Activated CD4-positive, alpha-beta T cell treated with anti-CD3 and anti-CD28 coated beads, Interleukin-2, amount 50 U/mL, for 48 hours (primary cell): ENCODE measurements around the gene TGFB1.

Experiments
- DNase-seq, 2 experiments: peaks; one replicate each; pipeline ENCODE4 v3.0.0-alpha.2; 2020

Gene TGFB1

DNA sequence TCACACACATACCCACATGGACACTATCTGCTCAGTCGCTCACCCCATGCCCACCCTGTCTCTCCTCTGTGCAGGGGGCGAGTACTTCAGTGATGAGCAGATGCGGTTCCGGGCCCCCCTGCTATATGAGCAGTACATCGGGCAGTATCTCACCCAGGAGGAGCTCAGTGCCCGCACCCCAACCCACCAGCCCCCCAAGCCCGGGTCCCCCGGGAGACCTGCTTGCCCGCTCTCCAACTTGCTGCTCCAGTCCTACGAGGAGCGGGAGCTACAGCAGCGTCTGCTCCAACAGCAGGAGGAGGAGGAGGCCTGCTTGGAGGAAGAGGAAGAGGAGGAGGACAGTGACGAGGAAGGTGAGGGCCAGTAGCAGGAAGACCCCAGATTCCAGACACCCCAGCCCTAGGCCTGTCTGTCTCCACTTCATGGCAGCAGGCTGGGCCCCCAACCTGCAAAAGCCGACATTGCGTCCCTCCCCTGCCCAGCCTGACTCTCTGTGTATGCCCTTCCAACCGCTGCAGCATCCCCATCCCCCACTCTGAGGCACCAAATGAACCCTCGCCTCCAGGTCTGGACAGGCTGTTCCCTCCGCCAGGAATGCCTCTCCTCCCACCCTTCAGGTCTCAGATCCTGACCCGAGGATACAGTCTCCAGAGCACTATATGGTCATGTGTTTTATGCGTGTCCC lies 34.1 kb downstream of the TGFB1 start:
- no peak for DNase-seq

DNA sequence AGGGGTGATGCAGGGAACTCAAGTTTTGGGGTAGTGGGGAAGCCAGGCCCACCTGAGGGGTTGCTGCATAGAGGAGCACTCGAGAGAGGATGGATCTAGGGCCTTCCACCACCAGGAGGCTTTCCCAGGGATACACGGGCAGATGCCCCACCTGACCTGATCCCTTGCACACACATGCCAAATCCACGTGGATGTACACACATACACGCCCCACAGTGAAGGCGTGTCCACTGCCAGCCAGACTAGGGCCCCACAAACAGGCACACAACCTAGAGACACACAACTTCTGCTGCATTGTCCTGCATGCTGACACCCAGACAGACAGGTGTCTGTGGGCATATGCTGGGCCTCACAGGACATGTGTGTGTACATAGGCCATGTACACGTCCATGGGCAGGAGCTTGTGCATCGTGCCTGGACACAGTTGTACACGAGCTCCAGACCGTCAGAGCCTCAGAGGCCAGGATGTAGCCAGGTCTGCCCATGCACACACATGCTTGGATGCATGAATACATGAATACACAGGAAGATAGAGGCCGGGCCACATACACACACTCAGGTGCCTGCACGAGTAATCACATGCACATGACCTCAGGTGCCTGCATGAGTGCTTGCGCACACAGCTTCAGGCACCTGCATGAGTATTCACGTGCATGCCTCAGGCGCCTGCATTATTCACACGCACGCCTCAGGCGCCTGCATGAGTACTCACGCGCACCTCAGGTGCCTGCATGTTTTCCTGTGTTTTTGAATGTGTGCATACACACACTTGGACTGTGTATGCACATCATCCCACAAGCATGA lies 34.8 kb downstream of the TGFB1 start:
- DNase-seq: no peak

DNA sequence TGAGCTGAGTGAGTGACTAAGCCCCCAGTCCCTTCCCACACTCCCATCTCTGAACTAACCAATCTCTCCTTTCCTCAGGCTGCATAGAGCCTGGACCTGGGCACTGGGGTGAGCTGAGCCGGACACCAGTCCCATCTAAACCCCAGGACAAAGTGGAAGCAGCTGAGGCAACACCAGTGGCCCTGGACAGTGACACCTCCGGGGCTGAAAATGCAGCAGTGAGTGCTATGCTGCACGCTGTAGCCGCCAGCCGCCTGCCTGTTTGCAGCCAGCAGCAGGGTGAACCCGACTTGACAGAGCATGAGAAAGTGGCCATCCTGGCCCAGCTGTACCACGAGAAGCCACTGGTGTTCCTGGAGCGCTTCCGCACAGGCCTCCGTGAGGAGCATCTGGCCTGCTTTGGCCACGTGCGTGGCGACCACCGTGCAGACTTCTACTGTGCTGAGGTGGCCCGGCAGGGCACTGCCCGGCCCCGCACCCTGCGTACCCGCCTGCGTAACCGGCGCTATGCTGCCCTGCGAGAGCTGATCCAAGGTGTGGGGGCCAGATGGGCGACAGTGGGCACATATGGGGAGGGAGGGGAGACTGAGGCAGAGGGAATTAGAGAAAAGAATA lies 37.3 kb downstream of the TGFB1 start:
- no peak for DNase-seq

DNA sequence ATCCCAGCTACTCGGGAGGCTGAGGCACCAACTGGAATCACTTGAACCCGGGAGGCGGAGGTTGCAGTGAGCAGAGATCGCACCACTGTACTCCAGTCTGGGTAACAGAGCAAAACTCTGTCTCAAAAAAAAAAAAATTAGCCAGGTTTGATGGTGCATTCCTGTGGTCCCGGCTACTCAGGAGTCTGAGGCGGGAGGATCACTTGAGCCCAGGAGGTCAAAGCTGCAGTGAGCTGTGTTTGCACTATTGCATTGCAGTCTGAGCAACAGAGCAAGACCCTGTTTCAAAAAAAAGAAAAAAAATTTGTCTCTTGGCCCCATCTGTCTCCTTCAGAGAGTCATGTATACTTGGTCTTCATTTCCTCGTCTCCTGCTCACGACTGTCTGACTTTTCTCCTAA lies 42.1 kb downstream of the TGFB1 start:
- no peak for DNase-seq

DNA sequence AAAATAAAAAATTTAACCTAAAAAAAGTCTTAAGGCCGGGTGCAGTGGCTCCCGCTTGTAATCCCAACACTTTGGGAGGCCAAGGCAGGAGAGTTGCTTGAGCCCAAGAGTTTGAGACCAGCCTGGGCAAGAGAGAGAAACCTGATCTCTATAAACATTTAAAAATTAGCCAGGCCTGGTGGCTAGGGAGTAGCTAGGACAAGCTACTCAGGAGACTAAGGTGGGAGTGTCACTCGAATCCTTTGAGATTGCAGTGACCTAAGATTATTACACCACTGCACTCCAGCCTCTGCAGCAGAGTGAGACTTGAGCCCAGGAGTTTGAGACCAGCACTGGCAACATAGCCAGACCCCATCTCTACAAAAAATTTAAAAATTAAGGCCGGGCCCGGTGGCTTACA lies 42.6 kb downstream of the TGFB1 start:
- DNase-seq: no peak

DNA sequence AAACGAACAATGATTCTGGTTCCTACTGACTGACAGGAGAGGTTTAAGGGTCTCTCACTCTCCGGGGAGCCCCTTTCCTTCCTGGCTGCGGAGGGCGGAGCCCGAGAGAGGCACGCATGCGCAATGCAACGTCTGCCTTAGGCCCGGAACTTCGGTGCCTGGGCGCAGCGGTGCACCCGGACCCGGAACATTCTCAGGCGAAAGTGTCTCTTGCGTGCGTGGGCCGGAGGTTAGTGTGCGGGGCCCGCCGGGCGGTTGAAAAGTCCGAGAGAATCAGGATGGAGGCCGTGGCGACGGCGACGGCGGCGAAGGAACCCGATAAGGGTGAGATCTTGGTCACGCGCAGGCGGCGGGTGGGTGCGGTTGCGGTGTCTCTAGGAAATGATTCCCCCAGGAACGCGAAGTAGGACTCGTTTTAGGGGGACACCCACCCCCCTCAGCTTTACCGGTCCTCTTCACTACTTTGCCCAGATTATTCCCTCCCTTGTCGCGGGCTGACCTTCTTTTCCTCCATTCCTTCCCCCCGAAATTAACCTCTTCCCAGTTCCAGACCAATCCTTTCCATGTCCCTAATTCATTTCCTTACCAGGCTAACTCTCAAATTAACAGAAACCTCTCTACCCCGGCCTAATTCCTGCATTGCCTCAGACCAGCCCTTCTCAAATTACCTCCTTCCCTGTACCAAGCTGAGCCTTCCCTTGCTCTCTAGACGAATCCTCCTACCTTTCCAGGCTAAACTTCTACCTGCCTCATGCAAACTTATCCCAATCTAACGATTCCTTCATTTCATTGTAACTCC lies 43.5 kb downstream of the TGFB1 start, which contains the start of gene CCDC97:
CCDC97 (plus strand) TSS at position 140 of the 799 bp plus-strand sequence; CDS start at position 279, 139 bp downstream.
- DNase-seq: peak; percentile 87 to 90

DNA sequence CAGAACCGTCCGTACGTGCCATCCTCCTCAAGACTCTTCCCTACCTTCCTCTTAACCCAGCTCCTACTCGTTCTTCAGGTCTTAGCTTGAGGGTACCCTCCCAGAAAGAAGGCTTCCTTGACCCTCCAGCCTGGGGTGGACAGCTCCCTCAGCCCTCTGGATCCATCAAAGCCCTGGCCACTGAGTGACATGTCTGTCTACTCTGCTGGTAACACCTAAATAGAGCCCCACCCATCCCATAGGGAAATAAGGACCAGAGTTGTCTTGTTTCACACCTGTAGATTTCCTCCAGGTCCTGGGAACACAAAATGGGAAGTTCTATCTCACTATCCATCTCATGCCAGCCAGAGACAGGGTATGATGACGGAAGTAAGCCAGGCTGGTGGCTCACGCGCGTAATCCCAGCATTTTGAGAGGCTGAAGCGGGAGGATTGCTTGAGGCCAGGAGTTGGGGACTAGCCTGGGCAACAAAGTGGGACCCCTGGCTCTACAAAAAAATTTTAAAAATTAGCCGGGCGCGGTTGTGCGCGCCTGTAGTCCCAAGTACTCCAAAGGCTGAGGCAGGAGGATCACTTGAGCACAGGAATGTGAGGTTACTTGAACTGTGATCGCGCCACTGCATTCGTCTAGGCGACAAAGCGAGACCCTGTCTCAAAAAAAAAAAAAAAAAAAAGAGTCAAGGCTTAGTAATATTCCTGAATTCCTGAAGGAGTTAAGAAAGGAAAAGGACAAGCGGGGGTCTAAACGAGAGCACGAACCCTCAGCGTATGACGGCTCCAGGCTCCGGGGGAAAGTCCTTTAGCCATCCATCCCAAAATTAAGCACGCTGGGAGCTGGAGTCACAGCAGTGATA lies 44.3 kb downstream of the TGFB1 start:
- peak in 1 of 2 experiments; percentile 47 for DNase-seq

DNA sequence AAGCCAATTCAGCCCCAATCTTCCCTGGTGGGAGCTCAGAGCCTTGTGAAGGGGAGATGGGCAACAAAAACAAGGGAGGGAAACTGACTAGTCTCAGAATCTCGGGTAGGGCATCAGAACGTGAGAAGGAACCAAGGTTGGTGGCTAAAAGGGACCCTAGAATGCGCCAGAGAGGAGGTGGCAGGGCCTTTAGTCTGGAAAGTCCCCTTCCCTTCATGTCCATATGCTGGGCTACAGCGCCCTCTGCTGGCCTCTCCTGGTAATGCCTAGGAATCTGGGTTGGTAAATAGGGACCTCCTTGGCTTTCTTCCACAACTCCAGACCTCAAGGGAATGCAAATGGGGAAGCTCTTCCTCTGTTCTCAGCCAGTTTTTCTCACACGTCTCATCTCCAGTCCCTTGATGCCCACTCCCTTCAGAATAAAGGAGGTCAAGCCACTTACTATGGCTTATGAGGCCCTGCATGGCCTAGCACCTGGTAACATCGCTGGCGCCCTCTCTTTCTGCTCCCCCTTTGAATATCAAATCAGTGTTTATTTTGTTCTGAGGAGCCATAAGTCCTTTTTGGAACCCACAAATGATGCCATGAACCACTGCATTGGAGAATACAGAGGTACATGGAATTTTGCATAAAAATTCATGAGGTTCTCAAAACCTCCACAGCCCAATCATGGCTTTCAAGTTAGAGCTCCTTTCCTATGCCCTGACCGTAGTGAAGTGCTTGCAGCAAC lies 45.1 kb downstream of the TGFB1 start:
- DNase-seq: peak; percentile 98

DNA sequence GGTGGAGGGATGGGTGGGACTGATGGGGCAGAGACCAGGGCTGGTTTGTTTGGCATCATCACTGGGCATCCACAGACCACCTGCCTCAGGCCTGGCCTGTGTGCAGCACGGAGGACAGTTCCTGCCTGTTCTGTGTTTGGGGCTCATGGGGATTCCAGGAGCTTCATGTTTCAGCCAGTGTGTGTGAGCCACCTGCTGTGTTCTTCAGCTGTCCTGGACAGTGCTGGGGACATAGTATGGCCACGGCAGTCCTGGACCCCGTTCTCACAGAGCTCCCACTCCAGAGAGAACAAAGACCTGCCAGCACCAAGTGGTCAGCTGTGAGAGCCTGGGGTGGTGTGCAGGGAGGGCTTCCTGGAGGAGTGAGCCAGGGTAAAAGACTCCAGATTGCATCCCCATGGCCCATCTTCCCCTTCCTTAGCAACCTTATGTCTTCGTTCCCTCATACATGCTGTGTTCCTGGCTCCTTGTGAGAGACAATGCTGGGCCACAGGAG lies 45.7 kb downstream of the TGFB1 start:
- DNase-seq: peak in 1 of 2 experiments; percentile 19

DNA sequence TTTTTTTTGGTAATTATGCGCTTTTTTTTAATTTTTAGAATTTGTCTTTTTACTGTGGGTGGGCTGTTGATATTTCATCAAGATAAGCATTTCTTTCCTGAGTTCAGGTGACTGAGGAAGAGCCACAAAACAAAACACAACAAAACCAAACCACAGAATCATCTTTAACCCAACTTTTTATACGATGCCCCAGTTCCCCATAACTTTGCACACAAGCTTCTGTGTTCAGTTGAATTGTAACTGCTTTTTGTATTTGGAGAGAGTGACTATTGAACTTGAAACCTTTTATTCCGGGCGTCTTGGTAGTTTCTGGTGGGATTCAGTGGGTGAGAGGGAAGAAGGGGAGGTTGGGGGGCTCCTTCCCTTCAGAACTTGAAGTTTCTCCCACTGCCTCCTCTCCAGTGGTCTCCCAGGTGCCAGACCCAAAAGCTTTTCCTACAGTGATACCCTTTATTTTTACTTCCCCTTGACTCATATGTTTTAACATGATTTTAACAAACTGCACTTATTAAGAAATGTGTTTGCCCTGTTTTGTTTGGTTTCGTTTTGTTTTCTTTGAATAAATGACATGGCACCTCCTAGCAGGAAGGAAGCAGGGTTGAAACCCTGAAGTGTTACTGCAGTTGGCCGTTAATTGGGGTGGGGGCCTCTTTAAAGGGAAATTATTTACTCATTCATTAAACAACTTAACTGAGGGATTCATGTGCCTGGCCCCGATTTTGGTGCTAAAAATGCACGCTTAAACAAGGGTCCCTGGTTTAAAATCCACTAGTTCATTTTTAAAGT lies 46.4 kb downstream of the TGFB1 start:
- no peak for DNase-seq

DNA sequence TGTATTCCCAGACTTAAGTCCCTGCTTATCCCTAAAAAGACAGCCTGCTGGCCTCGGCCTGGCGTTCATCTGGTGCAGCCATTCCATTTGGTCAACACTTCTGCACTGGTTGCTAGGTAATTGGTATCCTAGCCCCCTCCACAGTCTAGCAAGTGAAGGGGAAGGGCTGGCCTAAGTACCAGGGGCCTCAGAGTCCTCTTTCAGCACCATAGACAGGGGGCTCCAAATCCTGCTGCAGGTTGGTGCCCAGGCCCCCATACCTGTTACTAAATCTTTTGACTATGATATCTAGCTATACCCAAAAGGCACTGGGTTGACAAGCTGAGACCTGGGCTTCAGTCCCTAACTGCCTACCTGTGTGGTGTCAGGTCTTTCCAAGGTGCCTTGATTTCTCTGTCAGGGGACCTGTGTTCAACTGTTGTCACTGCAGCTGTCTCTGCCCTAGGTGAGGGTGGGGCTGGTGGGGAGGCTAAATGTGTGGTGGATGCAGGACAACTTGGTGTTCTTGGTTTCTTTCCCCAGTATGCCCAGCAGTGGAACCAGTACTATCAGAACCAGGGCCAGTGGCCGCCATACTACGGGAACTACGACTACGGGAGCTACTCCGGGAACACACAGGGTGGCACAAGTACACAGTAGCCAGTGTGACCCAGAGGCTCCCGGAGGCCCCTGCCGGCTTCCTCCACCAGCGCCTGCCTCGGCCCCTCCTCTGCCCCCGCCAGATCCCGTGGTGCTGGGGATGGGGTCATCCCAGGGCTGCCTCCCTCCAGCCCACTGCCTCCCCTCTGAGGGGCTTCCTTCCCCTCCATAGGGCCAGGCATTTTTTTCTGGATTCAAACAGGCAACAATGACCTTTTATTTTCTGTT lies 47.6 kb downstream of the TGFB1 start:
- DNase-seq: no peak

DNA sequence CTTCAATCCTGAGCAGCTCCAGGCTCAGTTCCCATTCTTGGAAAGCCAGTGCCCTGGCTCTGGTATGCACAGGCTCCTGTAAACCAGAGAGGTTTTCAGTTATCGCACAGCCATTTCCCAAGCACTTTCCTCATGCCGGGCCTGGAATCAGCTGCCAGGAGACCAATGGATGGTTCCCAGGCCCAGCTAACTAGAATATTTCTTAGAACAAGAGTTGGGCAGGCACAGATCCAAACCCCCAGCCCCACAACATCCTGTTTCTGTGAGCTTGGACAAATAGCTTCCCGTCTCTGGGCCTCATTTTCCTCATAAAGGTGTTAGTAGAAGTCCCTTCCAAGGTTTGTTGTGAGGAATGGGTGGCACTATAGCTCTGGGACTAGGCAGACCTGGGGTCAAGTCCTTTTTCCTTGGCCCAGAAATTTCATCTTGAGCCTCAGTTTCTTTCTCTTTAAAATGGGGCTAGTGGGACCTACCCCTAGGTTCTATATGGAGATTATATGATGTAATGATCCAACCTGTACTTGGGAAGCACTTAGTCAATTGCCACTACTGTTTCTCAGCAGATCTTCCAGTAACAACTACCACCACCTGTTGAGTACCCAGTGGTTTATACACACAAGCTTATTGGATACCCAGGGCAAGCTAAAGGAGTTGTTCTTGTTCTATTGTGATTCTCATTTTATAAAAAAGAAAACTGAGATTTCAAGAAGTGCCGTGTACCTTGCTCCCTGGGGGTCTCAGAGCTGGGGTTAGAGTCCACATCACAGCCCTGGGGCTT lies 48.8 kb downstream of the TGFB1 start:
- no peak for DNase-seq

DNA sequence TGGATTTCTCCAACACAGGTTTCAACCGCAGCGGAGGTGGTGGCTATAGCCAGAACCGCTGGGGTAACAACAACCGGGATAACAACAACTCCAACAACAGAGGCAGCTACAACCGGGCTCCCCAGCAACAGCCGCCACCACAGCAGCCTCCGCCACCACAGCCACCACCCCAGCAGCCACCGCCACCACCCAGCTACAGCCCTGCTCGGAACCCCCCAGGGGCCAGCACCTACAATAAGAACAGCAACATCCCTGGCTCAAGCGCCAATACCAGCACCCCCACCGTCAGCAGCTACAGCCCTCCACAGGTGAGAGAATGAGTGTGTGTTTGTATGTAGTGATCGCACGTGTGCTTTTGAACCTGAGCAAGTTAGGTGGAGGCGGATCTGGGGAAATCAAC lies 49.8 kb downstream of the TGFB1 start:
- no peak for DNase-seq

DNA sequence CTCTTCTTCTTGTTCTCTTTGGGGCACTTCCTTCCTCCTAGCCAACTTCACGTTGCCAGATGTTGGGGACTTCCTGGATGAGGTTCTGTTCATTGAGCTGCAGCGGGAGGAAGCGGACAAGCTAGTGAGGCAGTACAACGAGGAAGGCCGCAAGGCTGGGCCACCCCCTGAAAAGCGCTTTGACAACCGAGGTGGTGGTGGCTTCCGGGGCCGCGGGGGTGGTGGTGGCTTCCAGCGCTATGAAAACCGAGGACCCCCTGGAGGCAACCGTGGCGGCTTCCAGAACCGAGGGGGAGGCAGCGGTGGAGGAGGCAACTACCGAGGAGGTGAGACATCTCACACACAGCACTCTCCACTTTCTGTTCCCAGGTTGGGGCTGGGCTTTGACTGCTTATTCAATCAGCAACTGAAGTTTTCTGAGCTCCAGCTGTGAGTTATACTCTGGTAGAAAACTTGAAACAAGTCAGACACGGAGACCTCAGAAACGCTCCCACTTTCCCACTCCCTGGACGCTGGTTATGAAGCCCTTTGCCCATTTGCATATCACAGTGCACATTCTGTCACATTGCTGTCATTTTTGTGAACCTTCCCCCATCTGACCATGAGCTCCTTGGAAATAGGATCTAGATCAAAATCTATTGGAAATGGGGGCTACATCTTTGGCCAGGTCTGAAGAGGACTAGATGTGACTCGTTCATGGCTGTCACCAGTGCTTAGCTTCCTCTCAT lies 50.9 kb downstream of the TGFB1 start:
- DNase-seq: peak; percentile 74 to 81

DNA sequence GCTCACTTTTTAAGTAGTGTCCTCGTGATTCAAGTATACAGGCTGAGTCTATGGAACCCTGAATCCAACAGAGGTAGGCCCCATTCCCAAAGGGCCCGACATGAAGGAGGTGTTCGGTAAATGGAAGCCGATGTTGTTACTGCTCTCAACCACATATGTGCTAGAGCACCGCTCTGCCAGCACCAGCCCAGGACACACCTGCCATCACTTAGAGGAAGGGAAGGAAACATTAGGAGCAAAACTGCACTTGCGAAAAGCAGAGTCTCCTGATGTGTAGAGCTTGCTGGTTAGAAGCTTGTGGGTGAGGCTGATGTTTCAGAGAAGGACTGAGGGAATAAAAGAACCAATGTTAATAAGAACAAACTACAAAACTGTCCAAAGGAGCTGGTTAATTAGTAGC lies 53.2 kb downstream of the TGFB1 start:
- DNase-seq: no peak

DNA sequence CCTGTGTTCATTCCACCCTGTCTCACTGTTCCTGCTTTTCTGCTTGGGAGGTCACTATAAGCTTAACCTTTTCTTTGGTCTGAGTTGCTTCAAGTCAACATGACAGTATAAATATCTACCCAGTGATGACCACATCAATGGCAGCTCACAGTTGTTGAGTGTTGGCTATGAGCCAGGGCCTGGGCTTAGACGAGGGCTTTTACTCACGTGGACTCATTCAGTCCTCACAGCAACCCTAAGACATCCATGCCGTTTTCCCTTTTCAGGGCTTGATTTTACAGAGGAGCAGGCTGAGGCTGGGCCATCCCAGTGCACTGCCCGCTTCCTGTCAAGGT lies 54.0 kb downstream of the TGFB1 start:
- DNase-seq: no peak

DNA sequence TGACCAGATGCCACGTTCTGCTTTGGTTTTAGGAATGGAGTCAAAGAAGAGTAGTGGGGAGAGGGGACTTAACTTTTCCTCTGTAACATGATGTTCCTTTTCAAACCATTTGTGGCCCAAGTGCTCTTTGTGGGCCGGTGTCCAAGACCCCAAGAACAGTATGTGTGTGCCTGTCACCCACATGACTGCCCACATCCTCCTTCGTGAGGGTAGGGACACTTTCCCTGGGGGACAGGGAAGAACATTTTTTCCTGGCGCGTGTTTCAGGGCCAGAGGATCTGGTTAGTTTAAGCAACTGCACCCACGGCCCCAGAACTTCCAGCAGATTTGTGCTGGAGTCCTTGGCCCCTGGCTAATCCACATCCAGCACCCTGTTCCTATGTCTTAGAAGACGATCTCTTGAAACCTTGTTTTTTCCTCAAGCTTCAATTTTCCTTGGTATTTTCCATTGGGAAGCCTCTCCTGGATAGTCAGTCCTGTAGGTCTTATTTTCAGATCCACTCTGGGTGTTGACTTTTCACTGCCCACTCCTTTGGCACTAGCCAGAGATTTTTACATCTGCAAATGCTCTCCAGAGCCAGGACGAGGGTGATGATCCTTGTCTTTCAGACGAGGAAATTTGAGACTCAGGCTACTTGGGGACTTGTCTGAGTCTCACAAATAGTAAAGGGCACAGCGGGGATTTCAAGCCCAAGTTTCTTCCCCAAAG lies 54.5 kb downstream of the TGFB1 start:
- no peak for DNase-seq
